Measurements from ENCODE around the gene SEMA3C. TPM values are rescaled to one million over a fixed set of nuclear protein-coding genes. Genes with fewer than 3 reads are reported as not detected.

The SEMA3C gene
- total RNA-seq, 4 donors from 2014 or later: 34.8 to 371 (median 116) TPM

DNA sequence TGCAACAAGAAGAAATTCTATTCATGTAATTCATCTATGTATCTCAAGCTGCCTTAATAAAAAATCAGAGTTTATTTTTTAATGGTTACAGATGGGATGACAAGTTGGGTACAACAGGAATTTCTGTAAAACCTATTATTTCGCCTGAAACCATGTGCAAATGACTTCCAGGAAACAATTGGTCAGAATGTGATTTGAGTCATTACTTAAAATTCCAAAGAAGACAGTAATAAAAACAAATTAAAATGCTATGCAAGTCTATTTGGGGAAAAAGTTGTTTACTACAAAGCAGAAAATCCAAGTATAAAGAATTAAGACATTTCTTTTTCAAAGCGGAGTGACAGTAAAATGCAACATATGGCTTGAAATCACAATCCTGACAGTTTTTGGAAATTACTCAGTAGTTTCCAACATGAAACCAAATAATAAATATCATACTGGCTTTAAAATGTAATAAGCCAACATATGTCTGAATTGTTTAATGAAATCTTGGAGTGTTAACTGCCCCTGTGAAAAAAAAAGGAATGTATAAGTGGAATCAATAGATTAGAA is 41.5 kb upstream of the SEMA3C start:
- H3K4me1 ChIP-seq: no peaks in the 10 kb centered on the region
- intact Hi-C loops (cut with DNase I; ENCODE audit: low total_unique reads): no loop called here
- TF ChIP-seq CTCF (IDR thresholded peaks at IDR 0.05): no peak
- TF ChIP-seq POLR2A (IDR thresholded peaks at IDR 0.05): no peak
- H3K36me3 ChIP-seq: no peaks in the 10 kb centered on the region
- no peak overlapping the region for H3K27ac ChIP-seq
- no peaks in the 10 kb centered on the region for H3K9me3 ChIP-seq
- no peak overlapping the region for H3K4me3 ChIP-seq
- DNase-seq: no peak
- no peaks in the 10 kb centered on the region for H3K27me3 ChIP-seq

- TF ChIP-seq POLR2A (IDR thresholded peaks at IDR 0.05) (no peak), CTCF (IDR thresholded peaks at IDR 0.05) (no peak)
- no peak for DNase-seq
- Histone ChIP-seq H3K9me3 (no peaks in the 10 kb centered on the region), H3K4me3 (no peak overlapping the region), H3K4me1 (no peaks in the 10 kb centered on the region), H3K36me3 (no peaks in the 10 kb centered on the region), H3K27me3 (no peaks in the 10 kb centered on the region), H3K27ac (no peak overlapping the region)
- intact Hi-C loops (cut with DNase I; ENCODE audit: low total_unique reads): no loop called here
Observed at GRCh38 chr7:80957226-80957777, 38.5 kb upstream of the SEMA3C start.

GRCh38 chr7:80954191-80954590 is 35.3 kb upstream of the SEMA3C start:
- Histone ChIP-seq H3K9me3 (no peaks in the 10 kb centered on the region), H3K27ac (no peak overlapping the region), H3K4me1 (no peaks in the 10 kb centered on the region), H3K27me3 (no peaks in the 10 kb centered on the region), H3K4me3 (no peak overlapping the region), H3K36me3 (no peaks in the 10 kb centered on the region)
- DNase-seq: no peak
- intact Hi-C loops (cut with DNase I; ENCODE audit: low total_unique reads): no loop called here
- TF ChIP-seq CTCF (IDR thresholded peaks at IDR 0.05): no peak
- TF ChIP-seq POLR2A (IDR thresholded peaks at IDR 0.05): no peak

DNA sequence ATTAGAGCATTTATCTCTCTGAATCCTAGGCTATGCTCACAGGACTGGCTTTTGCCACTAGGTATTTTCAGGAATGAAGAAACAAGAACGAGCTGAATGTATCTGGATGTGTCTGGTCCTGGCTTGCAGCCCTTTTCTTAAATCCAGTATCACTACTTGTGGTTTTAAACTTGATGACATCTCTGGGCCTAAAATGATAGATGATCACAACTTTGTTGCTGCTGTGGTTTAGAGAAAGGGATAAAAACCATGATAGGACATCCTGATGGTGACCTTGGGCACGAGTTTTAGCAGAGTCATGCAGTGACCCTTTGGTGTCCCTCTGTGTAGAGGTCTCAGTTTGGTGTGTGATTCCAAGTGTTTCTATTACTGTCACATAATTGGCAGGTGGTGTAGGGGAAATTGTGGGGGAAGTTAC is 31.7 kb upstream of the SEMA3C start:
- no peak overlapping the region for H3K27ac ChIP-seq
- no peak for TF ChIP-seq POLR2A (IDR thresholded peaks at IDR 0.05)
- no peak for TF ChIP-seq CTCF (IDR thresholded peaks at IDR 0.05)
- no peaks in the 10 kb centered on the region for H3K4me1 ChIP-seq
- H3K27me3 ChIP-seq: no peaks in the 10 kb centered on the region
- DNase-seq: no peak
- intact Hi-C loops (cut with DNase I; ENCODE audit: low total_unique reads): no loop called here
- no peaks in the 10 kb centered on the region for H3K36me3 ChIP-seq
- H3K9me3 ChIP-seq: no peaks in the 10 kb centered on the region
- H3K4me3 ChIP-seq: no peak overlapping the region

- no peak for DNase-seq
- no peaks in the 10 kb centered on the region for H3K36me3 ChIP-seq
- H3K4me3 ChIP-seq: no peak overlapping the region
- no peaks in the 10 kb centered on the region for H3K27me3 ChIP-seq
- no peaks in the 10 kb centered on the region for H3K4me1 ChIP-seq
- H3K27ac ChIP-seq: no peak overlapping the region
- TF ChIP-seq POLR2A (IDR thresholded peaks at IDR 0.05) (no peak), CTCF (IDR thresholded peaks at IDR 0.05) (no peak)
- H3K9me3 ChIP-seq: no peaks in the 10 kb centered on the region
- intact Hi-C loops (cut with DNase I; ENCODE audit: low total_unique reads): no loop called here
Observed at GRCh38 chr7:80949449-80949848, 30.6 kb upstream of the SEMA3C start.
